Liver (tissue), 9 donors: ENCODE data around the gene KXD1. TPM values are rescaled to one million over a fixed set of nuclear protein-coding genes. Genes with fewer than 3 reads are reported as not detected.
"Not testable (repeated sequence)": the region's sequence is repeated elsewhere in the genome, so short reads cannot be mapped to it uniquely, and the experiment has no call there.

ENCODE experiments used
- DNase-seq: peaks from one replicate; pipeline ENCODE4 v3.0.0-alpha.2; 2017; ENCODE audit warnings: low spot score
- H3K27ac ChIP-seq, 2 donors: one replicate each; pipeline ENCODE4 v1.7.0; 2013; ENCODE audit warnings: inconsistent platforms in 2 of 2, low read length in 2 of 2, control low read depth in 1 of 2, low read depth in 1 of 2, mild to moderate bottlenecking in 1 of 2
- H3K27me3 ChIP-seq, 4 donors: one replicate each; pipeline versions ENCODE4 v1.6.1 to v1.7.0; 2013; ENCODE audit warnings: low read length in 3 of 4, inconsistent platforms in 1 of 4, mild to moderate bottlenecking in 1 of 4, moderate library complexity in 1 of 4; ENCODE audit not compliant: control insufficient read depth in 4 of 4, insufficient read depth in 4 of 4
- H3K36me3 ChIP-seq, 4 donors: one replicate each; pipeline versions ENCODE4 v1.6.1 to v1.7.0; 2013; ENCODE audit warnings: low read length in 3 of 4, mild to moderate bottlenecking in 3 of 4, low read depth in 1 of 4, moderate library complexity in 1 of 4; ENCODE audit not compliant: control insufficient read depth in 4 of 4, insufficient read depth in 3 of 4
- H3K4me1 ChIP-seq, 4 donors: one replicate each; pipeline versions ENCODE4 v1.6.1 to v1.7.0; 2013; ENCODE audit warnings: low read length in 3 of 4, mild to moderate bottlenecking in 3 of 4, moderate library complexity in 1 of 4; ENCODE audit not compliant: control insufficient read depth in 4 of 4, insufficient read depth in 4 of 4
- H3K4me3 ChIP-seq, 3 donors: one replicate each; pipeline versions ENCODE4 v1.6.1 to v1.7.0; 2013; ENCODE audit warnings: low read length in 3 of 3, control low read depth in 1 of 3, low read depth in 1 of 3, mild to moderate bottlenecking in 1 of 3
- H3K9ac ChIP-seq, 2 donors: one replicate each; pipeline ENCODE4 v1.7.0; 2013; ENCODE audit warnings: low read length in 2 of 2, mild to moderate bottlenecking in 2 of 2, moderate library complexity in 2 of 2, control low read depth in 1 of 2, low read depth in 1 of 2
- H3K9me3 ChIP-seq, 4 donors: one replicate each; pipeline versions ENCODE4 v1.6.1 to v1.7.0; 2013; ENCODE audit warnings: low read length in 3 of 4; ENCODE audit not compliant: control insufficient read depth in 4 of 4
- ATF3 ChIP-seq: IDR thresholded peaks from 2 replicates; pipeline ENCODE4 v1.6.1; 2016; ENCODE audit warnings: antibody characterized with exemption
- CTCF ChIP-seq: fragments of 150-350 bp; IDR thresholded peaks from 2 replicates; pipeline ENCODE4 v1.5.1; 2017; ENCODE audit warnings: improper control_type of control experiment, low read depth, low read length; ENCODE audit not compliant: missing input control
- FOXA1 ChIP-seq: IDR thresholded peaks from 2 replicates; pipeline ENCODE4 v1.6.1; 2016; ENCODE audit warnings: antibody characterized with exemption
- GABPA ChIP-seq, 2 donors: IDR thresholded peaks in 1 of 2; conservative IDR thresholded peaks in 1 of 2; 2 replicates each; pipeline ENCODE4 v1.6.1; 2016; ENCODE audit warnings: antibody characterized with exemption in 2 of 2, mild to moderate bottlenecking in 1 of 2, moderate library complexity in 1 of 2
- HNF4G ChIP-seq: IDR thresholded peaks from 2 replicates; pipeline ENCODE4 v1.6.1; 2016; ENCODE audit warnings: antibody characterized with exemption
- JUND ChIP-seq, 2 donors: IDR thresholded peaks; 2 replicates each; pipeline ENCODE4 v1.6.1; 2016; ENCODE audit warnings: antibody characterized with exemption in 2 of 2
- MAX ChIP-seq: IDR thresholded peaks from 2 replicates; pipeline ENCODE4 v1.6.1; 2016; ENCODE audit warnings: antibody characterized with exemption
- NR2F2 ChIP-seq: IDR thresholded peaks from 2 replicates; pipeline ENCODE4 v1.6.1; 2016; ENCODE audit warnings: antibody characterized with exemption
- REST ChIP-seq: IDR thresholded peaks from 2 replicates; pipeline ENCODE4 v1.6.1; 2016; ENCODE audit warnings: antibody characterized with exemption, mild to moderate bottlenecking
- RXRA ChIP-seq, 2 donors: IDR thresholded peaks; 2 replicates each; pipeline ENCODE4 v1.6.1; 2017 to 2018; ENCODE audit warnings: antibody characterized with exemption in 2 of 2, mild to moderate bottlenecking in 1 of 2
- SP1 ChIP-seq: IDR thresholded peaks from 2 replicates; pipeline ENCODE4 v1.6.1; 2018; ENCODE audit warnings: antibody characterized with exemption, mild to moderate bottlenecking
- ZBTB33 ChIP-seq: IDR thresholded peaks from 2 replicates; pipeline ENCODE4 v1.6.1; 2016; ENCODE audit warnings: antibody characterized with exemption
- WGBS: extraction: QIAGEN DNeasy Blood & Tissue Kit; methylation state at CpG from one replicate; pipeline ENCODE4 v1.1.7; 2013; 5-methylcytosine and 5-hydroxymethylcytosine counted together
- polyA plus RNA-seq, 2 donors: library from polyadenylated mRNA; stranded (reverse) in 1 of 2; unstranded in 1 of 2; fragments of 200-250 nt in 1 of 2; fragments of >200 nt in 1 of 2; fragmentation: Nextera tagmentation in 1 of 2; extraction: Ambion mirVana in 1 of 2; gene quantifications; one replicate each; pipeline versions ENCODE4 v1.2.1 to v1.2.3, GENCODE V29; 2013 to 2015
- total RNA-seq, 2 donors: library from RNA; depleted of rRNA; stranded (reverse); fragments of >200 nt; gene quantifications; one replicate each; pipeline ENCODE4 v1.2.3, GENCODE V29; 2014
- donor health status: healthy.
- donor health status: healthy.
- donor health status: healthy.
- donor health status: healthy.
- donor health status: healthy.

KXD1 gene
- total and polyA plus RNA-seq, 4 donors, result 31.8 to 53.6 (median 43.4) TPM

GRCh38 chr19:18599485-18599884 is 41.8 kb downstream of the KXD1 start:
- Histone ChIP-seq H3K4me1 (peaks cover 4 to 7% (median 5%) of the 10 kb centered on the region in 4 donors), H3K27ac (no peak overlapping the region), H3K36me3 (no peaks in the 10 kb centered on the region), H3K27me3 (peaks cover 0 to 8% (median 2%) of the 10 kb centered on the region in 4 donors), H3K4me3 (no peak overlapping the region), H3K9ac (no peak overlapping the region), H3K9me3 (no peaks in the 10 kb centered on the region)
- WGBS, result 82% methylated on average over 20 of the region's 20 CpGs
- TF ChIP-seq ATF3 (no peak), CTCF (no peak), FOXA1 (no peak), MAX (no peak), ZBTB33 (no peak), NR2F2 (no peak), GABPA (IDR thresholded peaks at IDR 0.05 in 1 of 2, conservative IDR thresholded peaks at IDR 0.05 in 1 of 2) (no peak), RXRA (IDR thresholded peaks at IDR 0.05) (no peak), HNF4G (no peak), SP1 (no peak), REST (no peak), JUND (IDR thresholded peaks at IDR 0.05) (no peak)
- DNase-seq, result no peak

- not testable (repeated sequence) for H3K9me3 ChIP-seq, H3K4me3 ChIP-seq, H3K9ac ChIP-seq, H3K36me3 ChIP-seq, H3K4me1 ChIP-seq, DNase-seq, H3K27ac ChIP-seq, H3K27me3 ChIP-seq
- WGBS, result 89% methylated on average over 15 of the region's 15 CpGs
Observed at GRCh38 chr19:18600692-18601397, 43.2 kb downstream of the KXD1 start.
